Measurements from ENCODE around the gene CPVL.

CPVL gene

DNA sequence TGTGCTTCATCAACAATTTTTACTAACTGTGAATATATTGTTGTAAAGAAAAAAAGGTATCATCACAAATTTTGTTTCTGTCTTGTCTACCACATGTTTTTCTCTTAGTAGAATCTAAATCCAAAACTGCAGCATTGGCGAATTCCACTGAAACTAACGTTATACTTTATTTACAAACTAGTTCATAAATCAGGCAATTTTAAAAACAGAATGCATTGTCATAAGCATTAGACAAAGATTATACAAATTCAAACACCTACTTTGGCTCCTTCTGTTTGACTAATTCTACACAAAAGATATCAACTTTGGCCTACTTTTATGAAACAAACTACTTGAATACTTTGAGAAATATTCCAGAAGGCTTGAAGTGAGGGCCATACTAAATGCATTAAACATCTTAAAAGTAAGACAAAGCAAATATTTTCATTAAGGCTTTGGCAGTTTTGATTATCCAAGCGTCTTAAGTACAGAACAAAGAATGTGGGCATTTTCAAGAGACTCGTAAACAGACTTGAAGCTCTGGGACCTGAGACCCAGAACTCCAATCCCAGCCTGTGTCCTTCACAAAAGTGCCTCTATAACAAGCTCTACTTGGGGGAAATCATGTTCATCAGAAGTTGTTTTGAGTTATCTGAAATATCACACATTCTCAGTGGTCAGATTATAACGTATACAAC, 81.0 kb downstream of the CPVL start:
- TF ChIP-seq CTCF (IDR thresholded peaks at IDR 0.05; ENCODE audit: borderline replicate concordance, extremely low read depth, low read length, poor library complexity, severe bottlenecking): no peak
- H3K4me1 ChIP-seq (ENCODE audit: insufficient read depth, low read length): no peaks in the 10 kb centered on the region
- no peak overlapping the region for H3K27ac ChIP-seq (ENCODE audit: low read length)
- DNase-seq (no peak), ATAC-seq (ENCODE audit: insufficient read depth, low read depth) (no peak)
- H3K79me2 ChIP-seq (ENCODE audit: insufficient read depth, low read length): no peaks in the 10 kb centered on the region
- peaks cover 14% of the 10 kb centered on the region; the same call in 1 of the 2 replicates for H3K36me3 ChIP-seq (ENCODE audit: insufficient read depth, low read length)
- no peaks in the 10 kb centered on the region for H4K20me1 ChIP-seq (ENCODE audit: insufficient read depth, low read length)
- H3K4me2 ChIP-seq (ENCODE audit: insufficient read depth, low read length): no peak overlapping the region
- H3K9ac ChIP-seq (ENCODE audit: low read depth, low read length): no peak overlapping the region
- H3K27me3 ChIP-seq (ENCODE audit: insufficient read depth, low read length, poor library complexity): no peaks in the 10 kb centered on the region
- H3K4me3 ChIP-seq (ENCODE audit: low read depth in 1 of 2, low read length in 2 of 2): no peak overlapping the region
- no peaks in the 10 kb centered on the region for H3K9me3 ChIP-seq (ENCODE audit: insufficient read depth, low read length, severe bottlenecking)
- H2AFZ ChIP-seq (ENCODE audit: low read depth, low read length): no peak overlapping the region

GRCh38 chr7:29063872-29064271, 82.5 kb downstream of the CPVL start:
- H3K4me1 ChIP-seq (ENCODE audit: insufficient read depth, low read length): no peaks in the 10 kb centered on the region
- ATAC-seq (ENCODE audit: insufficient read depth, low read depth) (no peak), DNase-seq (no peak)
- no peaks in the 10 kb centered on the region for H3K9me3 ChIP-seq (ENCODE audit: insufficient read depth, low read length, severe bottlenecking)
- no peak for TF ChIP-seq EZH2 (IDR thresholded peaks at IDR 0.05; ENCODE audit: borderline replicate concordance, low read depth, low read length, severe bottlenecking)
- no peak for TF ChIP-seq CTCF (IDR thresholded peaks at IDR 0.05; ENCODE audit: borderline replicate concordance, extremely low read depth, low read length, poor library complexity, severe bottlenecking)
- no peak overlapping the region for H3K4me3 ChIP-seq (ENCODE audit: low read depth in 1 of 2, low read length in 2 of 2)
- H3K79me2 ChIP-seq (ENCODE audit: insufficient read depth, low read length): no peaks in the 10 kb centered on the region
- H3K27ac ChIP-seq (ENCODE audit: low read length): no peak overlapping the region
- no peaks in the 10 kb centered on the region for H3K27me3 ChIP-seq (ENCODE audit: insufficient read depth, low read length, poor library complexity)
- no peak overlapping the region for H3K4me2 ChIP-seq (ENCODE audit: insufficient read depth, low read length)
- H4K20me1 ChIP-seq (ENCODE audit: insufficient read depth, low read length): no peaks in the 10 kb centered on the region
- peaks cover 16% of the 10 kb centered on the region; the same call in 1 of the 2 replicates for H3K36me3 ChIP-seq (ENCODE audit: insufficient read depth, low read length)
- H3K9ac ChIP-seq (ENCODE audit: low read depth, low read length): no peak overlapping the region
- no peak overlapping the region for H2AFZ ChIP-seq (ENCODE audit: low read depth, low read length)

- Histone ChIP-seq H3K79me2 (ENCODE audit: insufficient read depth, low read length) (no peaks in the 10 kb centered on the region), H2AFZ (ENCODE audit: low read depth, low read length) (no peak overlapping the region), H3K4me1 (ENCODE audit: insufficient read depth, low read length) (no peaks in the 10 kb centered on the region), H3K9me3 (ENCODE audit: insufficient read depth, low read length, severe bottlenecking) (no peaks in the 10 kb centered on the region), H3K27me3 (ENCODE audit: insufficient read depth, low read length, poor library complexity) (no peaks in the 10 kb centered on the region), H3K27ac (ENCODE audit: low read length) (no peak overlapping the region), H4K20me1 (ENCODE audit: insufficient read depth, low read length) (no peaks in the 10 kb centered on the region), H3K4me3 (ENCODE audit: low read depth in 1 of 2, low read length in 2 of 2) (no peak overlapping the region), H3K4me2 (ENCODE audit: insufficient read depth, low read length) (no peak overlapping the region), H3K9ac (ENCODE audit: low read depth, low read length) (no peak overlapping the region), H3K36me3 (ENCODE audit: insufficient read depth, low read length) (peaks cover 16% of the 10 kb centered on the region; the same call in 1 of the 2 replicates)
- TF ChIP-seq CTCF (IDR thresholded peaks at IDR 0.05; ENCODE audit: borderline replicate concordance, extremely low read depth, low read length, poor library complexity, severe bottlenecking) (no peak), EZH2 (IDR thresholded peaks at IDR 0.05; ENCODE audit: borderline replicate concordance, low read depth, low read length, severe bottlenecking) (no peak)
- ATAC-seq (ENCODE audit: insufficient read depth, low read depth) (no peak), DNase-seq (no peak)
These were observed 83.1 kb downstream of the CPVL start for GRCh38 chr7:29063236-29063635.
